K562 (cell line): Measurements from ENCODE around the gene CBY2. TPM values are rescaled to one million over a fixed set of nuclear protein-coding genes. Genes with fewer than 3 reads are reported as not detected.

Experiments
- HMG20B ChIP-seq: fragments of 250-450 bp; sonication (Bioruptor Pico); IDR thresholded peaks from 2 replicates; pipeline ENCODE4 v1.5.0; 2021; ENCODE audit warnings: mild to moderate bottlenecking
- ZNF274 ChIP-seq: IDR thresholded peaks from 2 replicates; pipeline ENCODE4 v1.6.1; 2011; ENCODE audit warnings: low read depth, mild to moderate bottlenecking, low read length, moderate library complexity, borderline replicate concordance
- polyA plus RNA-seq, 8 experiments: library from polyadenylated mRNA; depleted of rRNA in 4 of 8; stranded (reverse) in 5 of 8; unstranded in 3 of 8; fragments of >200 nt; fragmentation: Nextera tagmentation in 2 of 8; fragmentation: Illumina TruSeq in 1 of 8; extraction: Ambion mirVana in 2 of 8; extraction: Trizol in 1 of 8; gene quantifications; 2 replicates each; pipeline versions ENCODE4 v1.2.1 to v1.2.3, GENCODE V29; 2011 to 2014; ENCODE audit warnings: inconsistent platforms in 1 of 8, missing spikeins in 1 of 8
- total RNA-seq, 7 experiments: library from RNA; depleted of rRNA in 6 of 7; stranded (reverse); fragments of >200 nt in 6 of 7; fragmentation: Illumina TruSeq in 2 of 7; extraction: Trizol in 2 of 7; gene quantifications; 2 replicates each; pipeline versions ENCODE4 v1.2.1 to v1.2.3, GENCODE V29; 2011 to 2021; ENCODE audit warnings: low replicate concordance in 1 of 7
- TF ChIP-seq, protein P1 (sequence below): fragments of 250-450 bp; sonication (Bioruptor Pico); IDR thresholded peaks from 2 replicates; pipeline ENCODE4 v1.5.0; 2021; ENCODE audit warnings: mild to moderate bottlenecking, borderline replicate concordance
- TF ChIP-seq, protein P2 (sequence below): fragments of 250-450 bp; sonication (Bioruptor Pico); IDR thresholded peaks from 2 replicates; pipeline ENCODE4 v1.4.0; 2020; ENCODE audit warnings: mild to moderate bottlenecking, moderate library complexity

The CBY2 gene
- total and polyA plus RNA-seq, 9 of the 15 experiments (the other 6 are each of a cell fraction or from before 2014, with no cell fraction given), result 0.09 TPM; not detected in 8

DNA sequence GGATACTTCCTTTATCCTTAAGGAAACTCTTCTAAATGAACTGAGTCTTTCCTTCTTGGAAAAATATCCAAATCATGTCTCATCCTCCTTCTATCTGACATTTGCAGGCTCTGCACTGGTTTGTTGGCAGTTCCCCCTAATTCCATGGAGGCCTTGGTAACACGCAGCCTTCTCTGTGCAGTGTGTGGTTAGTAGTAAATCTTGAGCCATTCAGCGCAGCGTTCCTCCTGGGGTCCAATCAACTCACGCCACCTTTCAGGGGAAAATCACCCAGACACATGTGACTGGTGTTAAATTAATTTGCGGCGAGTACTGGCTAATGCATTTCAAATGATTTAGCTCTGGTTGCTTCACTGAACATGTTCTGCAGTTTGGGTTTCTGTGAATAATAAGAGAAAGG lies 21.0 kb upstream of the CBY2 start (continued):
- TF ChIP-seq, protein P1, sequence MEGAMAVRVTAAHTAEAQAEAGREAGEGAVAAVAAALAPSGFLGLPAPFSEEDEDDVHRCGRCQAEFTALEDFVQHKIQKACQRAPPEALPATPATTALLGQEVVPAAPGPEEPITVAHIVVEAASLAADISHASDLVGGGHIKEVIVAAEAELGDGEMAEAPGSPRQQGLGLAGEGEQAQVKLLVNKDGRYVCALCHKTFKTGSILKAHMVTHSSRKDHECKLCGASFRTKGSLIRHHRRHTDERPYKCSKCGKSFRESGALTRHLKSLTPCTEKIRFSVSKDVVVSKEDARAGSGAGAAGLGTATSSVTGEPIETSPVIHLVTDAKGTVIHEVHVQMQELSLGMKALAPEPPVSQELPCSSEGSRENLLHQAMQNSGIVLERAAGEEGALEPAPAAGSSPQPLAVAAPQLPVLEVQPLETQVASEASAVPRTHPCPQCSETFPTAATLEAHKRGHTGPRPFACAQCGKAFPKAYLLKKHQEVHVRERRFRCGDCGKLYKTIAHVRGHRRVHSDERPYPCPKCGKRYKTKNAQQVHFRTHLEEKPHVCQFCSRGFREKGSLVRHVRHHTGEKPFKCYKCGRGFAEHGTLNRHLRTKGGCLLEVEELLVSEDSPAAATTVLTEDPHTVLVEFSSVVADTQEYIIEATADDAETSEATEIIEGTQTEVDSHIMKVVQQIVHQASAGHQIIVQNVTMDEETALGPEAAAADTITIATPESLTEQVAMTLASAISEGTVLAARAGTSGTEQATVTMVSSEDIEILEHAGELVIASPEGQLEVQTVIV (CRISPR knock-in tag), result no peak
- TF ChIP-seq HMG20B (CRISPR knock-in tag) (no peak), ZNF274 (no peak)
- TF ChIP-seq, protein P2, sequence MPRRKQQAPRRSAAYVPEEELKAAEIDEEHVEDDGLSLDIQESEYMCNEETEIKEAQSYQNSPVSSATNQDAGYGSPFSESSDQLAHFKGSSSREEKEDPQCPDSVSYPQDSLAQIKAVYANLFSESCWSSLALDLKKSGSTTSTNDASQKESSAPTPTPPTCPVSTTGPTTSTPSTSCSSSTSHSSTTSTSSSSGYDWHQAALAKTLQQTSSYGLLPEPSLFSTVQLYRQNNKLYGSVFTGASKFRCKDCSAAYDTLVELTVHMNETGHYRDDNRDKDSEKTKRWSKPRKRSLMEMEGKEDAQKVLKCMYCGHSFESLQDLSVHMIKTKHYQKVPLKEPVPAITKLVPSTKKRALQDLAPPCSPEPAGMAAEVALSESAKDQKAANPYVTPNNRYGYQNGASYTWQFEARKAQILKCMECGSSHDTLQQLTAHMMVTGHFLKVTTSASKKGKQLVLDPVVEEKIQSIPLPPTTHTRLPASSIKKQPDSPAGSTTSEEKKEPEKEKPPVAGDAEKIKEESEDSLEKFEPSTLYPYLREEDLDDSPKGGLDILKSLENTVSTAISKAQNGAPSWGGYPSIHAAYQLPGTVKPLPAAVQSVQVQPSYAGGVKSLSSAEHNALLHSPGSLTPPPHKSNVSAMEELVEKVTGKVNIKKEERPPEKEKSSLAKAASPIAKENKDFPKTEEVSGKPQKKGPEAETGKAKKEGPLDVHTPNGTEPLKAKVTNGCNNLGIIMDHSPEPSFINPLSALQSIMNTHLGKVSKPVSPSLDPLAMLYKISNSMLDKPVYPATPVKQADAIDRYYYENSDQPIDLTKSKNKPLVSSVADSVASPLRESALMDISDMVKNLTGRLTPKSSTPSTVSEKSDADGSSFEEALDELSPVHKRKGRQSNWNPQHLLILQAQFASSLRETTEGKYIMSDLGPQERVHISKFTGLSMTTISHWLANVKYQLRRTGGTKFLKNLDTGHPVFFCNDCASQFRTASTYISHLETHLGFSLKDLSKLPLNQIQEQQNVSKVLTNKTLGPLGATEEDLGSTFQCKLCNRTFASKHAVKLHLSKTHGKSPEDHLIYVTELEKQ, result no peak
- TF ChIP-seq, all 486 proteins: peak for 0
